ENCODE measurements around the gene SLC22A23.

GRCh38 chr6:3261921-3262320, 194.9 kb downstream of the SLC22A23 start:
- TF ChIP-seq CTCF (IDR thresholded peaks at IDR 0.05; ENCODE audit: low read depth, low read length) (no peak), EZH2phosphoT487 (IDR thresholded peaks at IDR 0.05; ENCODE audit: low read depth) (no peak)

Data from OCI-LY3 (cell line).